Testis (tissue), 2 donors: ENCODE results near the gene SMARCA1.

Experiments used
- CTCF ChIP-seq, 3 experiments: fragments of 450-650 bp in 2 of 3; fragments of 200-600 bp in 1 of 3; sonication (generic) in 1 of 3; IDR thresholded peaks; one replicate each; pipeline ENCODE4 v1.5.1; 2016 to 2019; ENCODE audit warnings: antibody characterized with exemption in 3 of 3, mild to moderate bottlenecking in 2 of 3, moderate library complexity in 1 of 3
- POLR2A ChIP-seq: fragments of 450-650 bp; IDR thresholded peaks from one replicate; pipeline ENCODE4 v1.6.1; 2017; ENCODE audit warnings: antibody characterized with exemption, mild to moderate bottlenecking, moderate library complexity

DNA sequence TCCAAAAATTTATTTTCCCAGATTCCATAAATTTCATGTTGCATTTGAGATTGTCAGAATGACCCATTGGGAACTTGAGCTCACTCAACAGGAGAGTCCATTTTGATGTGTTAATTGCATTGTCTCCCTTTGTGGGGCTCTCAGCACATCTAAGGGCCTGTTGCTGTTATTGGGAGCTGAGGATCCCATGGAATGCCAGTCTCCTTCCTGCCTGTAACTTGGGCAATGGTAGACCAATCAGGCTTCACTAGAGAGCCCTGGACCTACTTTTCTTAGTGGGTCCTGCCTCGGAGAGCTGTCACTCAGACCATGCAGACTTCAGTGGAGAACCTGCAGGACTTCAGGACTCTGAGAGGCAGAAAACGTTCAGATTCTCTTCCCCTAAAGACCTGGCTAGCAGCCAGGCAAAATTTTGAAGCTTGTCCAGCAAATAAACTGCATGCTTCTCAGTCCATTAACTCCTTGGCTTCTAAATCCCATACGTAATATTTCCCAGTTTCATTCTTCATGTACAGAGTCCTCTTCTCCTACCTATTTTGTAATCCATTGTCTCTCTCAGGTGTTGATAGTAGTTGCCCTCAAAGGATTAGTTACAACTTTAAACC, 41.9 kb upstream of the SMARCA1 start:
- TF ChIP-seq CTCF (IDR thresholded peaks at IDR 0.05) (no peak), POLR2A (no peak)
